HepG2 (cell line): ENCODE measurements around the gene DYNC2I2. TPM values are rescaled to one million over a fixed set of nuclear protein-coding genes. Genes with fewer than 3 reads are reported as not detected.

Experiments
- AGO2 ChIP-seq: fragments of 200-400 bp; formaldehyde crosslinking; optimal IDR thresholded peaks from 2 replicates; pipeline ENCODE3; 2017; ENCODE audit warnings: mild to moderate bottlenecking, low read depth, low read length, moderate library complexity
- ARNT2 ChIP-seq: sonication (generic); formaldehyde crosslinking; IDR thresholded peaks from 2 replicates; pipeline ENCODE4 v1.8.0; 2022; ENCODE audit warnings: mild to moderate bottlenecking, low read depth, missing genetic modification reagents, moderate library complexity
- GMEB2 ChIP-seq: IDR thresholded peaks from 2 replicates; pipeline ENCODE4 v1.6.1; 2016; ENCODE audit warnings: missing biosample characterization, missing genetic modification reagents, low read depth
- IRF9 ChIP-seq: sonication (generic); formaldehyde crosslinking; IDR thresholded peaks from 2 replicates; pipeline ENCODE4 v1.8.0; 2022; ENCODE audit warnings: missing genetic modification reagents, mild to moderate bottlenecking, borderline replicate concordance
- KLF11 ChIP-seq: IDR thresholded peaks from 2 replicates; pipeline ENCODE4 v1.6.1; 2016; ENCODE audit warnings: missing compliant biosample characterization
- NFKB2 ChIP-seq: sonication (generic); formaldehyde crosslinking; IDR thresholded peaks from 2 replicates; pipeline ENCODE4 v1.4.0; 2020; ENCODE audit warnings: missing genetic modification reagents, borderline replicate concordance
- TEAD2 ChIP-seq: sonication (generic); formaldehyde crosslinking; IDR thresholded peaks from 2 replicates; pipeline ENCODE4 v1.9.0; 2021; ENCODE audit warnings: missing genetic modification reagents
- ZBTB7A ChIP-seq: sonication (generic); formaldehyde crosslinking; IDR thresholded peaks from 2 replicates; pipeline ENCODE4 v1.8.0; 2022; ENCODE audit warnings: mild to moderate bottlenecking, missing genetic modification reagents
- ZNF30 ChIP-seq: sonication (generic); formaldehyde crosslinking; IDR thresholded peaks from 2 replicates; pipeline ENCODE4 v1.5.0; 2020; ENCODE audit warnings: mild to moderate bottlenecking, missing genetic modification reagents
- ZNF543 ChIP-seq: sonication (generic); formaldehyde crosslinking; IDR thresholded peaks from 2 replicates; pipeline ENCODE4 v1.4.0; 2020; ENCODE audit warnings: mild to moderate bottlenecking, missing genetic modification reagents
- ZNF552 ChIP-seq: sonication (generic); formaldehyde crosslinking; IDR thresholded peaks from 2 replicates; pipeline ENCODE4 v1.9.0; 2022; ENCODE audit warnings: missing genetic modification reagents, mild to moderate bottlenecking, borderline replicate concordance
- ZNF800 ChIP-seq: sonication (generic); formaldehyde crosslinking; IDR thresholded peaks from 2 replicates; pipeline ENCODE4 v1.4.0; 2020; ENCODE audit warnings: missing genetic modification reagents
- ZSCAN20 ChIP-seq: sonication (generic); formaldehyde crosslinking; IDR thresholded peaks from 2 replicates; pipeline ENCODE4 v1.4.0; 2020; ENCODE audit warnings: missing genetic modification reagents, mild to moderate bottlenecking, borderline replicate concordance
- polyA plus RNA-seq, 8 experiments: library from polyadenylated mRNA; depleted of rRNA in 3 of 8; stranded (reverse) in 7 of 8; unstranded in 1 of 8; fragments of >200 nt; fragmentation: Illumina TruSeq in 4 of 8; extraction: Trizol in 4 of 8; gene quantifications; 2 replicates each; pipeline versions ENCODE4 v1.2.1 to v1.2.3, GENCODE V29; 2011 to 2016; ENCODE audit warnings: low read depth in 4 of 8, missing spikeins in 1 of 8, mixed read lengths in 1 of 8; ENCODE audit not compliant: insufficient read depth in 1 of 8
- total RNA-seq, 5 experiments: library from RNA; depleted of rRNA; stranded (reverse); fragments of >200 nt; fragmentation: Illumina TruSeq; extraction: Trizol; gene quantifications; 2 replicates each; pipeline ENCODE4 v1.2.3, GENCODE V29; 2016; ENCODE audit warnings: low read depth in 1 of 5
- TF ChIP-seq, protein P1 (sequence below): IDR thresholded peaks from 2 replicates; pipeline ENCODE4 v1.6.1; 2016; ENCODE audit warnings: mild to moderate bottlenecking
- TF ChIP-seq, protein P2 (sequence below), 2 experiments: sonication (generic) in 1 of 2; formaldehyde crosslinking in 1 of 2; IDR thresholded peaks; 2 replicates each; pipeline versions ENCODE4 v1.5.1 to v1.6.1; 2011 to 2020; ENCODE audit warnings: borderline replicate concordance in 1 of 2, low read depth in 1 of 2, low read length in 1 of 2, mild to moderate bottlenecking in 1 of 2, missing genetic modification reagents in 1 of 2, moderate library complexity in 1 of 2
- TF ChIP-seq, protein P3 (sequence below), 2 experiments: sonication (generic) in 1 of 2; formaldehyde crosslinking in 1 of 2; IDR thresholded peaks; 2 replicates each; pipeline versions ENCODE4 v1.4.0 to v1.6.1; 2018 to 2020; ENCODE audit warnings: missing genetic modification reagents in 2 of 2, borderline replicate concordance in 1 of 2, low read depth in 1 of 2, mild to moderate bottlenecking in 1 of 2, missing biosample characterization in 1 of 2

Gene DYNC2I2
- total and polyA plus RNA-seq, 2 of the 13 experiments (the other 11 are each of a cell fraction or from before 2014, with no cell fraction given) = 13.7 to 40.2 TPM

GRCh38 chr9:128656416-128657343 is at the start of gene DYNC2I2 (continued):
- TF ChIP-seq, protein P1, sequence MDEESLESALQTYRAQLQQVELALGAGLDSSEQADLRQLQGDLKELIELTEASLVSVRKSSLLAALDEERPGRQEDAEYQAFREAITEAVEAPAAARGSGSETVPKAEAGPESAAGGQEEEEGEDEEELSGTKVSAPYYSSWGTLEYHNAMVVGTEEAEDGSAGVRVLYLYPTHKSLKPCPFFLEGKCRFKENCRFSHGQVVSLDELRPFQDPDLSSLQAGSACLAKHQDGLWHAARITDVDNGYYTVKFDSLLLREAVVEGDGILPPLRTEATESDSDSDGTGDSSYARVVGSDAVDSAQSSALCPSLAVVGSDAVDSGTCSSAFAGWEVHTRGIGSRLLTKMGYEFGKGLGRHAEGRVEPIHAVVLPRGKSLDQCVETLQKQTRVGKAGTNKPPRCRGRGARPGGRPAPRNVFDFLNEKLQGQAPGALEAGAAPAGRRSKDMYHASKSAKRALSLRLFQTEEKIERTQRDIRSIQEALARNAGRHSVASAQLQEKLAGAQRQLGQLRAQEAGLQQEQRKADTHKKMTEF (CRISPR knock-in tag) = peak; percentile 92
- TF ChIP-seq ZSCAN20 (CRISPR knock-in tag) = no peak
- peak; percentile 62; the same call in 1 of the 2 replicates for TF ChIP-seq ZNF543 (CRISPR knock-in tag)
- peak; percentile 97 for TF ChIP-seq GMEB2 (CRISPR knock-in tag)
- no peak for TF ChIP-seq ZNF30
- peak; percentile 63; the same call in 1 of the 2 replicates for TF ChIP-seq ZNF552 (CRISPR knock-in tag)
- TF ChIP-seq ARNT2 (CRISPR knock-in tag) = peak; percentile 74
- TF ChIP-seq TEAD2 (CRISPR knock-in tag) = no peak
- TF ChIP-seq, protein P2, sequence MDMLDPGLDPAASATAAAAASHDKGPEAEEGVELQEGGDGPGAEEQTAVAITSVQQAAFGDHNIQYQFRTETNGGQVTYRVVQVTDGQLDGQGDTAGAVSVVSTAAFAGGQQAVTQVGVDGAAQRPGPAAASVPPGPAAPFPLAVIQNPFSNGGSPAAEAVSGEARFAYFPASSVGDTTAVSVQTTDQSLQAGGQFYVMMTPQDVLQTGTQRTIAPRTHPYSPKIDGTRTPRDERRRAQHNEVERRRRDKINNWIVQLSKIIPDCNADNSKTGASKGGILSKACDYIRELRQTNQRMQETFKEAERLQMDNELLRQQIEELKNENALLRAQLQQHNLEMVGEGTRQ (IDR thresholded peaks at IDR 0.05; ENCODE audit: low read depth, low read length) = no peak
- TF ChIP-seq, protein P2 (CRISPR knock-in tag; IDR thresholded peaks at IDR 0.05; ENCODE audit: borderline replicate concordance) = no peak
- TF ChIP-seq NFKB2 = peak; percentile 82; the same call in 1 of the 2 replicates
- TF ChIP-seq KLF11 (CRISPR knock-in tag) = peak; percentile 89
- TF ChIP-seq AGO2 = peak; percentile 59
- TF ChIP-seq ZNF800 (CRISPR knock-in tag) = no peak; the same call in 1 of the 2 replicates
- peak; percentile 43; the same call in 1 of the 2 replicates for TF ChIP-seq IRF9 (CRISPR knock-in tag)
- TF ChIP-seq, protein P3, sequence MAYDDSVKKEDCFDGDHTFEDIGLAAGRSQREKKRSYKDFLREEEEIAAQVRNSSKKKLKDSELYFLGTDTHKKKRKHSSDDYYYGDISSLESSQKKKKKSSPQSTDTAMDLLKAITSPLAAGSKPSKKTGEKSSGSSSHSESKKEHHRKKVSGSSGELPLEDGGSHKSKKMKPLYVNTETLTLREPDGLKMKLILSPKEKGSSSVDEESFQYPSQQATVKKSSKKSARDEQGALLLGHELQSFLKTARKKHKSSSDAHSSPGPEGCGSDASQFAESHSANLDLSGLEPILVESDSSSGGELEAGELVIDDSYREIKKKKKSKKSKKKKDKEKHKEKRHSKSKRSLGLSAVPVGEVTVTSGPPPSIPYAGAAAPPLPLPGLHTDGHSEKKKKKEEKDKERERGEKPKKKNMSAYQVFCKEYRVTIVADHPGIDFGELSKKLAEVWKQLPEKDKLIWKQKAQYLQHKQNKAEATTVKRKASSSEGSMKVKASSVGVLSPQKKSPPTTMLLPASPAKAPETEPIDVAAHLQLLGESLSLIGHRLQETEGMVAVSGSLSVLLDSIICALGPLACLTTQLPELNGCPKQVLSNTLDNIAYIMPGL (CRISPR knock-in tag; IDR thresholded peaks at IDR 0.05; ENCODE audit: borderline replicate concordance in 1 of 2, low read depth in 1 of 2) = peak; percentile 61 to 81
- TF ChIP-seq ZBTB7A = no peak
